ENCODE data around the gene SMPD4.
"Not testable (repeated sequence)": the region's sequence is repeated elsewhere in the genome, so short reads cannot be mapped to it uniquely, and the experiment has no call there.

The SMPD4 gene

GRCh38 chr2:130139331-130140280 is 41.8 kb downstream of the SMPD4 start:
- DNase-seq: not testable (repeated sequence)

- not testable (repeated sequence) for DNase-seq
Observed at GRCh38 chr2:130138841-130139251, 42.6 kb downstream of the SMPD4 start.

- DNase-seq: not testable (repeated sequence)
Observed at GRCh38 chr2:130138326-130138725, 43.1 kb downstream of the SMPD4 start.

GRCh38 chr2:130137118-130137517 is 44.3 kb downstream of the SMPD4 start:
- not testable (repeated sequence) for DNase-seq

GRCh38 chr2:130136546-130136945 is 44.9 kb downstream of the SMPD4 start:
- DNase-seq: not testable (repeated sequence)

GRCh38 chr2:130135692-130136541 is 45.5 kb downstream of the SMPD4 start:
- no peak for DNase-seq

GRCh38 chr2:130129120-130129829 is 52.1 kb downstream of the SMPD4 start, which contains the start of gene POTEF:
TSS of gene POTEF (minus strand) at chr2:130129222. CDS start at chr2:130120515, 8,707 bp downstream.
- DNase-seq: not testable (repeated sequence)

- not testable (repeated sequence) for DNase-seq
Observed at GRCh38 chr2:130128464-130128863, 52.9 kb downstream of the SMPD4 start.

GRCh38 chr2:130127726-130128125 is 53.7 kb downstream of the SMPD4 start:
- not testable (repeated sequence) for DNase-seq

GRCh38 chr2:130120924-130121323 is 60.5 kb downstream of the SMPD4 start:
- not testable (repeated sequence) for DNase-seq

- not testable (repeated sequence) for DNase-seq
Observed at GRCh38 chr2:130102597-130103363, 78.6 kb downstream of the SMPD4 start.

Data from stimulated activated CD4-positive, alpha-beta T cell treated with anti-CD3 and anti-CD28 coated beads, Interleukin-4, amount 100 ng/mL, for 4 hours (primary cell).